ENCODE results near the gene AS3MT.

AS3MT gene

DNA sequence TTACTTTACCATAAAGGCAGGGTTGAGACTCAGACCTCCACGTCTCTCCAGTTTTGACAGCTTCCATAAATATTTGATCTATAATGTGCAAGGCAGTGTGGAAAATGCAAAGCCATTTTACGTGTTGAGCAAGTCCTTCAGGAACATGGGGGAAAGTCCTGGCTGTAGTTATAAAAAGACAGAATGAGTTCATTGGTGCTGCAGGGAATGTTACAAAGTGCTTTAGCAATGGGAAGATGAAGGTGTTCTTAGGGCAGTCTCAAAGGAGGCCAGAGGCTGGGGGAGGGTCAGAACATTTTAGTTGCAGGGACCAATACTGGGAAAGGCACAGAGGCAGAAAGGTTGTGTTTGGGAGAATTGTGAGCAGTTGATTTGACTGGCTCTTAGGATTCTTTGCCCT is 76.7 kb downstream of the AS3MT start:
- ChIA-PET CTCF (interaction anchor here (0.6 to 0.7 kb wide), 4 partner anchors 148 to 550 kb away, joined by 3 to 9 read pairs (median 6); no protein-coding TSS in a partner anchor), POLR2A (no interaction called here)
- TF ChIP-seq, protein P1, sequence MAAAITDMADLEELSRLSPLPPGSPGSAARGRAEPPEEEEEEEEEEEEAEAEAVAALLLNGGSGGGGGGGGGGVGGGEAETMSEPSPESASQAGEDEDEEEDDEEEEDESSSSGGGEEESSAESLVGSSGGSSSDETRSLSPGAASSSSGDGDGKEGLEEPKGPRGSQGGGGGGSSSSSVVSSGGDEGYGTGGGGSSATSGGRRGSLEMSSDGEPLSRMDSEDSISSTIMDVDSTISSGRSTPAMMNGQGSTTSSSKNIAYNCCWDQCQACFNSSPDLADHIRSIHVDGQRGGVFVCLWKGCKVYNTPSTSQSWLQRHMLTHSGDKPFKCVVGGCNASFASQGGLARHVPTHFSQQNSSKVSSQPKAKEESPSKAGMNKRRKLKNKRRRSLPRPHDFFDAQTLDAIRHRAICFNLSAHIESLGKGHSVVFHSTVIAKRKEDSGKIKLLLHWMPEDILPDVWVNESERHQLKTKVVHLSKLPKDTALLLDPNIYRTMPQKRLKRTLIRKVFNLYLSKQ (tag by site-specific recombination; IDR thresholded peaks at IDR 0.05; ENCODE audit: borderline replicate concordance), result no peak
- TF ChIP-seq, protein P2, sequence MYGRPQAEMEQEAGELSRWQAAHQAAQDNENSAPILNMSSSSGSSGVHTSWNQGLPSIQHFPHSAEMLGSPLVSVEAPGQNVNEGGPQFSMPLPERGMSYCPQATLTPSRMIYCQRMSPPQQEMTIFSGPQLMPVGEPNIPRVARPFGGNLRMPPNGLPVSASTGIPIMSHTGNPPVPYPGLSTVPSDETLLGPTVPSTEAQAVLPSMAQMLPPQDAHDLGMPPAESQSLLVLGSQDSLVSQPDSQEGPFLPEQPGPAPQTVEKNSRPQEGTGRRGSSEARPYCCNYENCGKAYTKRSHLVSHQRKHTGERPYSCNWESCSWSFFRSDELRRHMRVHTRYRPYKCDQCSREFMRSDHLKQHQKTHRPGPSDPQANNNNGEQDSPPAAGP (tag by site-specific recombination; IDR thresholded peaks at IDR 0.05), result no peak
- TF ChIP-seq ZSCAN30 (tag by site-specific recombination; IDR thresholded peaks at IDR 0.05) (no peak), ZNF211 (tag by site-specific recombination; IDR thresholded peaks at IDR 0.05; ENCODE audit: low read depth) (no peak), WT1 (tag by site-specific recombination; IDR thresholded peaks at IDR 0.05) (no peak), KLF8 (tag by site-specific recombination; IDR thresholded peaks at IDR 0.05) (no peak), ZNF747 (tag by site-specific recombination; IDR thresholded peaks at IDR 0.05) (no peak), ZNF561 (tag by site-specific recombination; IDR thresholded peaks at IDR 0.05; ENCODE audit: borderline replicate concordance) (no peak), OVOL3 (tag by site-specific recombination; IDR thresholded peaks at IDR 0.05) (no peak), ZNF830 (tag by site-specific recombination; IDR thresholded peaks at IDR 0.05; ENCODE audit: low read depth) (no peak), ZNF654 (tag by site-specific recombination; IDR thresholded peaks at IDR 0.05; ENCODE audit: low read depth) (no peak), TRIM28 (IDR thresholded peaks at IDR 0.05; ENCODE audit: borderline replicate concordance, low read length) (no peak), ZNF558 (tag by site-specific recombination; IDR thresholded peaks at IDR 0.05) (no peak), ZNF768 (tag by site-specific recombination; IDR thresholded peaks at IDR 0.05) (no peak), ZNF202 (tag by site-specific recombination; IDR thresholded peaks at IDR 0.05; ENCODE audit: borderline replicate concordance) (no peak)
- TF ChIP-seq, protein P3, sequence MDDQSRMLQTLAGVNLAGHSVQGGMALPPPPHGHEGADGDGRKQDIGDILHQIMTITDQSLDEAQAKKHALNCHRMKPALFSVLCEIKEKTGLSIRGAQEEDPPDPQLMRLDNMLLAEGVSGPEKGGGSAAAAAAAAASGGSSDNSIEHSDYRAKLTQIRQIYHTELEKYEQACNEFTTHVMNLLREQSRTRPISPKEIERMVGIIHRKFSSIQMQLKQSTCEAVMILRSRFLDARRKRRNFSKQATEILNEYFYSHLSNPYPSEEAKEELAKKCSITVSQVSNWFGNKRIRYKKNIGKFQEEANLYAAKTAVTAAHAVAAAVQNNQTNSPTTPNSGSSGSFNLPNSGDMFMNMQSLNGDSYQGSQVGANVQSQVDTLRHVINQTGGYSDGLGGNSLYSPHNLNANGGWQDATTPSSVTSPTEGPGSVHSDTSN (CRISPR knock-in tag; IDR thresholded peaks at IDR 0.05), result no peak
- TF ChIP-seq, protein P4, sequence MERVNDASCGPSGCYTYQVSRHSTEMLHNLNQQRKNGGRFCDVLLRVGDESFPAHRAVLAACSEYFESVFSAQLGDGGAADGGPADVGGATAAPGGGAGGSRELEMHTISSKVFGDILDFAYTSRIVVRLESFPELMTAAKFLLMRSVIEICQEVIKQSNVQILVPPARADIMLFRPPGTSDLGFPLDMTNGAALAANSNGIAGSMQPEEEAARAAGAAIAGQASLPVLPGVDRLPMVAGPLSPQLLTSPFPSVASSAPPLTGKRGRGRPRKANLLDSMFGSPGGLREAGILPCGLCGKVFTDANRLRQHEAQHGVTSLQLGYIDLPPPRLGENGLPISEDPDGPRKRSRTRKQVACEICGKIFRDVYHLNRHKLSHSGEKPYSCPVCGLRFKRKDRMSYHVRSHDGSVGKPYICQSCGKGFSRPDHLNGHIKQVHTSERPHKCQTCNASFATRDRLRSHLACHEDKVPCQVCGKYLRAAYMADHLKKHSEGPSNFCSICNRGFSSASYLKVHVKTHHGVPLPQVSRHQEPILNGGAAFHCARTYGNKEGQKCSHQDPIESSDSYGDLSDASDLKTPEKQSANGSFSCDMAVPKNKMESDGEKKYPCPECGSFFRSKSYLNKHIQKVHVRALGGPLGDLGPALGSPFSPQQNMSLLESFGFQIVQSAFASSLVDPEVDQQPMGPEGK (tag by site-specific recombination; IDR thresholded peaks at IDR 0.05), result no peak
- TF ChIP-seq, protein P5, sequence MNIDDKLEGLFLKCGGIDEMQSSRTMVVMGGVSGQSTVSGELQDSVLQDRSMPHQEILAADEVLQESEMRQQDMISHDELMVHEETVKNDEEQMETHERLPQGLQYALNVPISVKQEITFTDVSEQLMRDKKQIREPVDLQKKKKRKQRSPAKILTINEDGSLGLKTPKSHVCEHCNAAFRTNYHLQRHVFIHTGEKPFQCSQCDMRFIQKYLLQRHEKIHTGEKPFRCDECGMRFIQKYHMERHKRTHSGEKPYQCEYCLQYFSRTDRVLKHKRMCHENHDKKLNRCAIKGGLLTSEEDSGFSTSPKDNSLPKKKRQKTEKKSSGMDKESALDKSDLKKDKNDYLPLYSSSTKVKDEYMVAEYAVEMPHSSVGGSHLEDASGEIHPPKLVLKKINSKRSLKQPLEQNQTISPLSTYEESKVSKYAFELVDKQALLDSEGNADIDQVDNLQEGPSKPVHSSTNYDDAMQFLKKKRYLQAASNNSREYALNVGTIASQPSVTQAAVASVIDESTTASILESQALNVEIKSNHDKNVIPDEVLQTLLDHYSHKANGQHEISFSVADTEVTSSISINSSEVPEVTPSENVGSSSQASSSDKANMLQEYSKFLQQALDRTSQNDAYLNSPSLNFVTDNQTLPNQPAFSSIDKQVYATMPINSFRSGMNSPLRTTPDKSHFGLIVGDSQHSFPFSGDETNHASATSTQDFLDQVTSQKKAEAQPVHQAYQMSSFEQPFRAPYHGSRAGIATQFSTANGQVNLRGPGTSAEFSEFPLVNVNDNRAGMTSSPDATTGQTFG (tag by site-specific recombination; IDR thresholded peaks at IDR 0.05; ENCODE audit: borderline replicate concordance), result no peak
- TF ChIP-seq, protein P6, sequence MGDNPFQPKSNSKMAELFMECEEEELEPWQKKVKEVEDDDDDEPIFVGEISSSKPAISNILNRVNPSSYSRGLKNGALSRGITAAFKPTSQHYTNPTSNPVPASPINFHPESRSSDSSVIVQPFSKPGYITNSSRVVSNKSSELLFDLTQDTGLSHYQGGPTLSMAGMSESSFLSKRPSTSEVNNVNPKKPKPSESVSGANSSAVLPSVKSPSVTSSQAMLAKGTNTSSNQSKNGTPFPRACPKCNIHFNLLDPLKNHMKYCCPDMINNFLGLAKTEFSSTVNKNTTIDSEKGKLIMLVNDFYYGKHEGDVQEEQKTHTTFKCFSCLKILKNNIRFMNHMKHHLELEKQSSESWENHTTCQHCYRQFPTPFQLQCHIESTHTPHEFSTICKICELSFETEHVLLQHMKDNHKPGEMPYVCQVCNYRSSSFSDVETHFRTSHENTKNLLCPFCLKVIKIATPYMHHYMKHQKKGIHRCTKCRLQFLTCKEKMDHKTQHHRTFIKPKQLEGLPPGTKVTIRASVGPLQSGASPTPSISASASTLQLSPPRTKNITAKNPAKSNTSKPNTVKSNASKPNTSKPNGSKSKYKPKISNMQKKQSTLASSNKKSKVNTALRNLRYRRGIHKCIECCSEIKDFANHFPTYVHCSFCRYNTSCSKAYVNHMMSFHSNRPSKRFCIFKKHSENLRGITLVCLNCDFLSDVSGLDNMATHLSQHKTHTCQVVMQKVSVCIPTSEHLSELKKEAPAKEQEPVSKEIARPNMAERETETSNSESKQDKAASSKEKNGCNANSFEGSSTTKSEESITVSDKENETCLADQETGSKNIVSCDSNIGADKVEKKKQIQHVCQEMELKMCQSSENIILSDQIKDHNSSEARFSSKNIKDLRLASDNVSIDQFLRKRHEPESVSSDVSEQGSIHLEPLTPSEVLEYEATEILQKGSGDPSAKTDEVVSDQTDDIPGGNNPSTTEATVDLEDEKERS (tag by site-specific recombination; IDR thresholded peaks at IDR 0.05), result no peak
- Histone ChIP-seq H3K9me3 (ENCODE audit: control insufficient read depth, insufficient read depth, low read depth, low read length) (no peaks in the 10 kb centered on the region), H3K27ac (ENCODE audit: extremely low read depth, low read depth, low read length) (no peak overlapping the region), H3K36me3 (ENCODE audit: control insufficient read depth in 2 of 2, insufficient read depth in 1 of 2, low read length in 2 of 2) (no peaks in the 10 kb centered on the region), H3K4me1 (ENCODE audit: control insufficient read depth, insufficient read depth, low read length) (peaks cover 12% of the 10 kb centered on the region; the same call in 1 of the 2 replicates), H3K4me3 (ENCODE audit: low read depth, low read length) (no peak overlapping the region)
